Measurements from ENCODE around the gene LILRA6. TPM values are rescaled to one million over a fixed set of nuclear protein-coding genes. Genes with fewer than 3 reads are reported as not detected.

Gene LILRA6
- total RNA-seq, 1 donor from 2014 or later = not detected

GRCh38 chr19:54211235-54211634 lies 31.4 kb downstream of the LILRA6 start:
- Mint-ChIP-seq H3K27ac (ENCODE audit: unreplicated experiment) (peak overlapping the region; percentile 70), H3K4me1 (ENCODE audit: unreplicated experiment) (peaks cover 41% of the 10 kb centered on the region), H3K27me3 (ENCODE audit: unreplicated experiment) (no peaks in the 10 kb centered on the region), H3K36me3 (ENCODE audit: unreplicated experiment) (peaks cover 16% of the 10 kb centered on the region), H3K4me3 (ENCODE audit: unreplicated experiment) (no peak overlapping the region), H3K9me3 (ENCODE audit: unreplicated experiment) (no peaks in the 10 kb centered on the region)
- no peak for DNase-seq (ENCODE audit: extremely low spot score, unreplicated experiment)
- TF ChIP-seq CTCF (IDR thresholded peaks at IDR 0.05) = no peak

- peaks cover 20% of the 10 kb centered on the region for H3K36me3 Mint-ChIP-seq (ENCODE audit: unreplicated experiment)
- no peak for TF ChIP-seq CTCF (IDR thresholded peaks at IDR 0.05)
- H3K9me3 Mint-ChIP-seq (ENCODE audit: unreplicated experiment) = no peaks in the 10 kb centered on the region
- no peaks in the 10 kb centered on the region for H3K27me3 Mint-ChIP-seq (ENCODE audit: unreplicated experiment)
- no peak overlapping the region for H3K4me3 Mint-ChIP-seq (ENCODE audit: unreplicated experiment)
- peaks cover 48% of the 10 kb centered on the region for H3K4me1 Mint-ChIP-seq (ENCODE audit: unreplicated experiment)
- peak overlapping the region; percentile 68 for H3K27ac Mint-ChIP-seq (ENCODE audit: unreplicated experiment)
- peak; percentile 93 for DNase-seq (ENCODE audit: extremely low spot score, unreplicated experiment)
Measured at GRCh38 chr19:54209811-54210494, 32.6 kb downstream of the LILRA6 start.

GRCh38 chr19:54209058-54209810 lies 33.4 kb downstream of the LILRA6 start:
- Mint-ChIP-seq H3K27ac (ENCODE audit: unreplicated experiment) (peak overlapping the region; percentile 68), H3K4me3 (ENCODE audit: unreplicated experiment) (no peak overlapping the region), H3K9me3 (ENCODE audit: unreplicated experiment) (no peaks in the 10 kb centered on the region), H3K4me1 (ENCODE audit: unreplicated experiment) (peaks cover 55% of the 10 kb centered on the region), H3K27me3 (ENCODE audit: unreplicated experiment) (no peaks in the 10 kb centered on the region), H3K36me3 (ENCODE audit: unreplicated experiment) (peaks cover 27% of the 10 kb centered on the region)
- no peak for TF ChIP-seq CTCF (IDR thresholded peaks at IDR 0.05)
- no peak for DNase-seq (ENCODE audit: extremely low spot score, unreplicated experiment)

- Mint-ChIP-seq H3K27ac (ENCODE audit: unreplicated experiment) (peak overlapping the region; percentile 70), H3K27me3 (ENCODE audit: unreplicated experiment) (no peaks in the 10 kb centered on the region), H3K4me1 (ENCODE audit: unreplicated experiment) (peaks cover 58% of the 10 kb centered on the region), H3K36me3 (ENCODE audit: unreplicated experiment) (peaks cover 29% of the 10 kb centered on the region), H3K4me3 (ENCODE audit: unreplicated experiment) (no peak overlapping the region), H3K9me3 (ENCODE audit: unreplicated experiment) (no peaks in the 10 kb centered on the region)
- TF ChIP-seq CTCF (IDR thresholded peaks at IDR 0.05) = no peak
- no peak for DNase-seq (ENCODE audit: extremely low spot score, unreplicated experiment)
Measured at GRCh38 chr19:54208784-54209057, 33.9 kb downstream of the LILRA6 start.

GRCh38 chr19:54207983-54208783 lies 34.4 kb downstream of the LILRA6 start:
- no peak for DNase-seq (ENCODE audit: extremely low spot score, unreplicated experiment)
- Mint-ChIP-seq H3K9me3 (ENCODE audit: unreplicated experiment) (no peaks in the 10 kb centered on the region), H3K27me3 (ENCODE audit: unreplicated experiment) (no peaks in the 10 kb centered on the region), H3K4me1 (ENCODE audit: unreplicated experiment) (peaks cover 62% of the 10 kb centered on the region), H3K36me3 (ENCODE audit: unreplicated experiment) (peaks cover 33% of the 10 kb centered on the region), H3K4me3 (ENCODE audit: unreplicated experiment) (no peak overlapping the region), H3K27ac (ENCODE audit: unreplicated experiment) (peak overlapping the region; percentile 70)
- no peak for TF ChIP-seq CTCF (IDR thresholded peaks at IDR 0.05)
